NCI-H345 (cell line): ENCODE measurements around the gene RPTOR.
A peak's percentile ranks its signal among the peaks of the same experiment; 100 is the strongest.
"Not testable (repeated sequence)": the region's sequence is repeated elsewhere in the genome, so short reads cannot be mapped to it uniquely, and the experiment has no call there.

ENCODE experiments used
- DNase-seq: peaks from one replicate; lab custom pipeline; 2025; lab: John Stamatoyannopoulos, UW

RPTOR gene

GRCh38 chr17:80783486-80783885 is 238.8 kb downstream of the RPTOR start:
- DNase-seq: no peak

- DNase-seq: no peak
Observed at GRCh38 chr17:80783971-80784370, 239.3 kb downstream of the RPTOR start.

DNA sequence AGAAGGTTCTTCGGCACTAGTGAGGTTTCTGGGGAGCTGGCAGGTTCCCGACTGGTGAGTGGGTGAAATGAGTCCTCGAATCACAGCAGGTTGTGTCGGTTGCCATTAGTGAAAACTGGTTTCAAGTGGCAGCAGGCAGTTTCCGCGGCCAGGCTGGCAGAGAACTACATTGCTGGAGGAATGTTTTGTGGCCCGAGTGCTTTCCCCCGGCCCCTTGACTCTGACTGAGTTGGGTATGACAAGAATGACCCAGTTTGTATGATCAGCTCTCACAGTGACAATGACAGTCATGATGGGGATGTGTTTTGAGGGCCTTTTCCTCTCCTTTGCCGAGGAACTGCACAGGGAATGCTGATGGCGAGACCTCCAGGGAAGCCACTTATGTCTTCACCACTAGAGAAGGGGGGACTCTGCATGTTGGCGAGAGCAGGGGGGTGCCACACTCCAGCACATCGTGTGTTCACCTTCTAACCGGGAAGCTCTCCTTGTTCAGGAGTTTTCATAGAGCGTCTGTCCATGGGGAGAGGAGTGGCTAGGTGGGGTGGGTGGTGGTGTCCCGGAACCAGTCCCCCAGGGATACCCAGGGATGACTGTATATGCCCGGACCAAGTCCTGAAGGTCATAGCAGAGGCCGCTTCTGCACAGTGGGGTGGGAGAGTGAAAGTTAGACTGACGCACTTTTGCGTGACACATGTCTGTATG is 241.0 kb downstream of the RPTOR start:
- peak; percentile 94 for DNase-seq

- peak; percentile 88 for DNase-seq
Observed at GRCh38 chr17:80786470-80786869, 241.8 kb downstream of the RPTOR start.

GRCh38 chr17:80786887-80787286 is 242.2 kb downstream of the RPTOR start:
- DNase-seq: no peak

DNA sequence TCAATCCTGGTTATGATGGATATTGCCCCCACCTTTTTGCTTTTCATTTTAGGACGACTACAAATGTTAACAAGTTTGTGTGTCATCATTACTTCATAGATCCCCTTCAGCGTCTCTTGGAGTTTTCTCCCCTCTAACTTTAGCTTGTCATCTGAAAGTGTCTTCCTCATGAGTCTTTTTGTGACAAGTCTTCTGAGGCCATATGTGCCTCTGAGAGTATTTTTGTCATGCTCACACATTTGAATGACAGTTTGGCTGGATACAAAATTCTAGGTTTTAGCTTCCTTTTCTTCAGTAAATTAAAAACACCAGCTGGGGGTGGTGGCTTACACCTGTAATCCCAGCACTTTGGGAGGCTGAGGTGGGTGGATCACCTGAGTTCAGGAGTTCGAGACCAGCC is 243.2 kb downstream of the RPTOR start:
- DNase-seq: no peak

- no peak for DNase-seq
Observed at GRCh38 chr17:80789356-80789902, 244.8 kb downstream of the RPTOR start.

DNA sequence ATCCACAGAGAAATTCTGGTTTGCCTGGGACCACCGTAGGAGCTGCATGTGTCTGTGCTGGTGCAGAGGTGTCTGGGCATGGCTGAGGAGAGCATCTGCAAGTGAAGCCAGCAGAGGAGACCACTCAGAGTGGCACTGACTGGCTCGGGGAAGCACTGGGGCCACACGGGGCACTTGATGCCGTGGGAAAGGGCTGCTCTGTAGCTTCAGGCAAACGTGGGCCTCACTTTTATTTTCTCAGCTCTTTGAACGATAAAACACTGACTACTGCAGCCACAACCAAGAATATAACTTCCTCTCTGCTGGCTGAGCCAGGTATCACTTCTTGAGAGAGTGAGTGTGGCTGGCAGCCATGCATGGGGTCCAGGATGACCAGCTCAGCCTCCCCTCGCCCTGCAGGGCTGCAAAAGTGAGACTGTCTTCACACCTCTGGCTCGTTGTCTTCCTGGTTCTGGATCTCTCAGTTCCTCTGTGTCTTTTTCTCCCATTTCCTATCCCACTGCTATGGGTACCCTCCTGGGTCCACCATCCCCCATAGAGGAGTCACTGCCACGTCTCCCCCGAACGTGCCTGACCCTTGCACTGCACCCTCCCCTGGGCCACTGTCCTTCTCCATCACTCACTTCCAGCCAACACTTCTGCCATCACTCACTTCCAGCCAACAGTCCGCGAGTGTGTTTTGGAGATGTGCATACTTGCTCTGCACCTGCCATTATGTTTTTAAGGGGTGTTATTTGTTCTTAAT is 245.6 kb downstream of the RPTOR start:
- no peak for DNase-seq

GRCh38 chr17:80790981-80791742 is 246.5 kb downstream of the RPTOR start:
- DNase-seq: no peak

DNA sequence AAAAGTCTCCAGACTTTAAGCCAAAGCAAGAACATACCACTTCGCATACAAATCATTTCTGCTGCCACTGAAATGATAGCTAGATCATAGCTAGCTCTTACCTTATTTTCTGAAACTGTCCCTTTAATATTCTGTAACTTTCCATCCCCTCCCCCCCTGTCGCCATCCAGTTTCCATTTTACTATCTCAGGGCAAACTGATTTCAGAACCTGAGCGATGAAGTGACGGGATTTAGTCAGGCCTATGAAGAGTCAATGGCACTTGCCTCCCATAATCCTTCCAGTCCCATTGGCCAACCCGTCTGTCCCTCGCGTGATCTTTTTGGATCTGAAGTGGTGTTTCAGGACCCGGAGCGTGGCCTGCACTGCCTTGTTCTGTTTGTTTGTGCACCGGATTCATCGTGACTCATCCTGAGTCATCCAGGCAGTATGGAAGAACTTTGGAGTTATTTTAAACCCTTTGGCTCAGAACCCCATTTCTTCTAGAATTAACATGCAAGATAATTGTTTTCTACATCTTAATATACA is 247.2 kb downstream of the RPTOR start:
- no peak for DNase-seq

- DNase-seq: no peak
Observed at GRCh38 chr17:80792373-80792781, 247.7 kb downstream of the RPTOR start.

- DNase-seq: no peak
Observed at GRCh38 chr17:80793421-80793820, 248.8 kb downstream of the RPTOR start.

- DNase-seq: no peak
Observed at GRCh38 chr17:80793851-80794267, 249.2 kb downstream of the RPTOR start.

- no peak for DNase-seq
Observed at GRCh38 chr17:80794281-80795089, 249.8 kb downstream of the RPTOR start.

DNA sequence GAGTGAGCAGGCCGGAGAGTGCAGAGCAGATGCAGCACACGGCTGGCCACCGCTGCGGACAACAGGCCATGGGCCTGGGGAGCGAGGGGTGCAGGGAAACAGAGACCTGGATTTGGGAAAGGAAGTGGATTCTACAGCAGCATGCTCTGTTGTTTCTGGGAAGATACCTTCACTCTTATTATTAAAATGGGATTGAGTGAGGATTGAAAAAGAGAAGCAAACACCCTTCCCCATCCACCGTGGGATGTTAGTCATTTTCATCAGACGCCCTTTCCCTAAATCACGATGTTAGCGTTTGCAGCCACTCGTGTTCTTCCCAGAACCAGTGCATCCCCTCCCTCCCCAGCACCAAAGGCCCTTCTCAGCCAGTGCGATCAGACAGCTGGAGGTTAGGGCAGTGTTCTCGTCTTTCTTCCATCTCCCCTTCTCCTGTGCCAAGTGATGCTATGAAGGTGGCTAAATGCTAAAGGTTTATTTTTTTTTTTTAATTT is 250.5 kb downstream of the RPTOR start:
- no peak for DNase-seq

DNA sequence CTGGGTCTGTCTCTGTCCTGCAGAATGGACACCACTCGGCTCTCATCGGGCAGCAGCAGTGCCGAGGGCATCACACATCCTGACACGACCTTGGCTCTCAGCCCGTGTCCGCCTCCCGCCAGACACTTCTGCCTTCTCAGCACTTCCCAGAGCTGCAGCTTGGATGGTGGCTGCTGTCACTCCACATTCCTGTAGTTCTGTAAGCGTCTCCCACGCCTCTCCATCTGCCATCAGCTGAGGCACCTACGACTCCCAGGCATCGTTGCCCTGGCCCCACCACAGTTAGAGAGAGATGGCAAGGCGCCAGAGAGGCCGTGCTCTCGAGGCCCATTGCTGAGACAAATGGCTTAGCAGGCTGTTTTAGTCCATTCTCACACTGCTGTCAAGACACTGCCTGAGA is 251.1 kb downstream of the RPTOR start:
- DNase-seq: no peak

DNA sequence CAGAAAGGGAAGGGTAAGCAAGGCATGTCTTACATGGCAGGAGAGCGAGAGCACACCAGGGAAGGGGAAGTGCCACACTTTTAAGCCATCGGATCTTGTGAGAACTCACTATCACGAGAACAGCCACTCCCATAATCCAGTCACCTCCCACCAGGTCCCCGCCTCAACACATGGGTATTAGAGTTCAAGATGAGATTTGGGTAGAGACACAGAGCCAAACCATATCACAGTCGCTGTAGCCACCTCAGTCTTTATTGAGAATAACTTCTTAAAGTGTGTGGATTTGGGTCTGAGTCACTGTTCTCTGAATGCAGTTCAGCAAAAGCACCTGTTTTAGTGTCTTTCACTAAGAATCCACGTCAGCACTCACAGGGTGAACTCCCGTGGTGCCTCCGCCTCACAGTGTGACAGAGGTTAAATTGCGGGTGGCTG is 251.8 kb downstream of the RPTOR start:
- DNase-seq: no peak

GRCh38 chr17:80797222-80797621 is 252.6 kb downstream of the RPTOR start:
- not testable (repeated sequence) for DNase-seq

GRCh38 chr17:80797741-80798594 is 253.3 kb downstream of the RPTOR start:
- DNase-seq: no peak
